H1 (cell line): ENCODE measurements around the gene HTR3B. TPM values are rescaled to one million over a fixed set of nuclear protein-coding genes. Genes with fewer than 3 reads are reported as not detected.

Experiments
- ATF2 ChIP-seq: IDR thresholded peaks from 2 replicates; pipeline ENCODE4 v1.6.1; 2012; ENCODE audit warnings: low read length, inconsistent platforms
- ATF3 ChIP-seq: IDR thresholded peaks from 2 replicates; pipeline ENCODE4 v1.6.1; 2011; ENCODE audit warnings: low read depth, mild to moderate bottlenecking, low read length; ENCODE audit not compliant: insufficient read depth
- BRCA1 ChIP-seq: IDR thresholded peaks from 2 replicates; pipeline ENCODE4 v1.6.1; 2012; ENCODE audit warnings: low read depth, low read length, improper control_type of control experiment
- CEBPB ChIP-seq: IDR thresholded peaks from 2 replicates; pipeline ENCODE4 v1.6.1; 2012; ENCODE audit warnings: low read depth, low read length
- CREB1 ChIP-seq: IDR thresholded peaks from 2 replicates; pipeline ENCODE4 v1.6.1; 2012; ENCODE audit warnings: inconsistent platforms
- CTBP2 ChIP-seq: IDR thresholded peaks from 2 replicates; pipeline ENCODE4 v1.7.0; 2011; ENCODE audit warnings: borderline replicate concordance, mild to moderate bottlenecking, moderate library complexity, mixed read lengths, low read length; ENCODE audit not compliant: insufficient read depth, insufficient read length
- CTCF ChIP-seq, 3 experiments: IDR thresholded peaks; 1 replicate in 2 of 3; 2 replicates in 1 of 3; pipeline versions ENCODE4 v1.5.1 to v1.6.1; 2011; ENCODE audit warnings: low read length in 3 of 3, mild to moderate bottlenecking in 3 of 3, inconsistent platforms in 2 of 3, low read depth in 1 of 3, moderate library complexity in 1 of 3; ENCODE audit not compliant: insufficient read depth in 1 of 3; ENCODE audit errors: control extremely low read depth in 1 of 3
- E2F6 ChIP-seq: IDR thresholded peaks from 2 replicates; pipeline ENCODE4 v1.6.1; 2012; ENCODE audit warnings: inconsistent platforms
- HDAC2 ChIP-seq, 2 experiments: fragments of 300-600 bp in 1 of 2; sonication (generic) in 1 of 2; IDR thresholded peaks; 2 replicates each; pipeline ENCODE4 v1.6.1; 2011 to 2012; ENCODE audit warnings: low read depth in 2 of 2, low read length in 2 of 2, mild to moderate bottlenecking in 2 of 2, moderate library complexity in 2 of 2, borderline replicate concordance in 1 of 2, inconsistent platforms in 1 of 2
- HDAC6 ChIP-seq: IDR thresholded peaks from one replicate; pipeline ENCODE4 v1.7.1; 2012; ENCODE audit warnings: low read depth, mild to moderate bottlenecking, inconsistent platforms, low read length, moderate library complexity
- NRF1 ChIP-seq: IDR thresholded peaks from 2 replicates; pipeline ENCODE4 v1.6.1; 2011; ENCODE audit warnings: mild to moderate bottlenecking, low read depth, low read length, improper control_type of control experiment
- POLR2A ChIP-seq, 2 experiments: IDR thresholded peaks; 1 replicate in 1 of 2; 2 replicates in 1 of 2; pipeline ENCODE4 v1.6.1; 2011; ENCODE audit warnings: low read depth in 2 of 2, low read length in 2 of 2, mild to moderate bottlenecking in 2 of 2; ENCODE audit errors: control extremely low read depth in 1 of 2
- POLR2AphosphoS5 ChIP-seq: IDR thresholded peaks from 2 replicates; pipeline ENCODE4 v1.6.1; 2011; ENCODE audit warnings: low read depth, low read length
- RXRA ChIP-seq: IDR thresholded peaks from 2 replicates; pipeline ENCODE4 v1.6.1; 2011; ENCODE audit warnings: low read depth, mild to moderate bottlenecking, low read length, moderate library complexity; ENCODE audit not compliant: insufficient read depth
- SIN3A ChIP-seq, 2 experiments: IDR thresholded peaks in 1 of 2; conservative IDR thresholded peaks in 1 of 2; 2 replicates each; pipeline ENCODE4 v1.6.1; 2011 to 2012; ENCODE audit warnings: low read length in 2 of 2, improper control_type of control experiment in 1 of 2, low read depth in 1 of 2, mild to moderate bottlenecking in 1 of 2
- SP1 ChIP-seq: IDR thresholded peaks from 2 replicates; pipeline ENCODE4 v1.6.1; 2011; ENCODE audit warnings: low read depth, low read length
- SUZ12 ChIP-seq: fragments of 200-600 bp; sonication (generic); IDR thresholded peaks from 2 replicates; pipeline ENCODE4 v1.6.1; 2012; ENCODE audit warnings: mild to moderate bottlenecking, inconsistent platforms, low read length, moderate library complexity, mixed read lengths
- TEAD4 ChIP-seq: IDR thresholded peaks from 2 replicates; pipeline ENCODE4 v1.6.1; 2012; ENCODE audit warnings: low read depth, low read length, inconsistent platforms, mixed read lengths
- polyA plus RNA-seq, 7 experiments: library from polyadenylated mRNA; depleted of rRNA in 3 of 7; stranded (reverse) in 5 of 7; unstranded in 2 of 7; fragments of >200 nt in 5 of 7; fragments of 200-250 nt in 2 of 7; gene quantifications; 1 replicate in 5 of 7; 2 replicates in 1 of 7; 4 replicates in 1 of 7; pipeline versions ENCODE4 v1.2.1 to v1.2.3, GENCODE V29; 2011 to 2013; ENCODE audit warnings: missing spikeins in 2 of 7, mixed read lengths in 2 of 7
- total RNA-seq: library from RNA; stranded (reverse); fragmentation: NEBNext Ultra II Directional; extraction: Animal tissue kit (Norgen Biotek cat#: 25700); gene quantifications from 2 replicates; pipeline ENCODE4 v1.2.1, GENCODE V29; 2021

Gene HTR3B
- total and polyA plus RNA-seq, 2 of the 8 experiments (the other 6 are each of a cell fraction or from before 2014, with no cell fraction given): not detected

GRCh38 chr11:113875234-113876073, 29.1 kb upstream of the HTR3B start, which contains the start of gene USP28 (continued):
- TF ChIP-seq CREB1 (no peak), BRCA1 (no peak), POLR2A (IDR thresholded peaks at IDR 0.05; ENCODE audit: control extremely low read depth in 1 of 2, low read depth in 2 of 2, low read length in 2 of 2) (peak; percentile 64 to 95), E2F6 (peak; percentile 46), CTCF (IDR thresholded peaks at IDR 0.05; ENCODE audit: control extremely low read depth in 1 of 3, insufficient read depth in 1 of 3, low read depth in 1 of 3, low read length in 3 of 3) (no peak), ATF3 (peak; percentile 83; the same call in 1 of the 2 replicates), HDAC6 (no peak), RXRA (no peak), POLR2AphosphoS5 (peak; percentile 93), CEBPB (no peak), NRF1 (peak; percentile 44), ATF2 (no peak), SIN3A (conservative IDR thresholded peaks at IDR 0.05 in 1 of 2, IDR thresholded peaks at IDR 0.05 in 1 of 2; ENCODE audit: low read depth in 1 of 2, low read length in 2 of 2) (0 out of 4 replicates have a peak, but pooled peaks of 1 of the 2 experiments have one; percentile 45), SUZ12 (no peak), HDAC2 (IDR thresholded peaks at IDR 0.05; ENCODE audit: borderline replicate concordance in 1 of 2, low read depth in 2 of 2, low read length in 2 of 2) (no peak), TEAD4 (no peak), SP1 (no peak), CTBP2 (no peak)
